Measurements from ENCODE around the gene PKN3.
A peak's percentile ranks its signal among the peaks of the same experiment; 100 is the strongest.

PKN3 gene

GRCh38 chr9:128731093-128731492, 28.8 kb downstream of the PKN3 start:
- in situ Hi-C loops (cut with HindIII; ENCODE audit: low sequenced_read_pairs): no loop called here
- TF ChIP-seq CTCF (IDR thresholded peaks at IDR 0.05; ENCODE audit: low read depth, low read length, missing control alignments): no peak
- DNase-seq (ENCODE audit: low read depth): no peak
- no peak overlapping the region for H3K4me3 ChIP-seq (ENCODE audit: low read depth, low read length)

GRCh38 chr9:128731691-128732090, 29.4 kb downstream of the PKN3 start:
- no peak for TF ChIP-seq CTCF (IDR thresholded peaks at IDR 0.05; ENCODE audit: low read depth, low read length, missing control alignments)
- no peak for DNase-seq (ENCODE audit: low read depth)
- no peak overlapping the region for H3K4me3 ChIP-seq (ENCODE audit: low read depth, low read length)
- in situ Hi-C loops (cut with HindIII; ENCODE audit: low sequenced_read_pairs): no loop called here

- no peak overlapping the region for H3K4me3 ChIP-seq (ENCODE audit: low read depth, low read length)
- TF ChIP-seq CTCF (IDR thresholded peaks at IDR 0.05; ENCODE audit: low read depth, low read length, missing control alignments): no peak
- no peak for DNase-seq (ENCODE audit: low read depth)
- in situ Hi-C loops (cut with HindIII; ENCODE audit: low sequenced_read_pairs): no loop called here
Observed at GRCh38 chr9:128732576-128732975, 30.3 kb downstream of the PKN3 start.

- H3K4me3 ChIP-seq (ENCODE audit: low read depth, low read length): no peak overlapping the region
- in situ Hi-C loops (cut with HindIII; ENCODE audit: low sequenced_read_pairs): no loop called here
- peak; percentile 76 for DNase-seq (ENCODE audit: low read depth)
- peak; percentile 89 for TF ChIP-seq CTCF (IDR thresholded peaks at IDR 0.05; ENCODE audit: low read depth, low read length, missing control alignments)
Observed at GRCh38 chr9:128733256-128733655, 31.0 kb downstream of the PKN3 start.

GRCh38 chr9:128735373-128735772, 33.1 kb downstream of the PKN3 start:
- DNase-seq (ENCODE audit: low read depth): no peak
- in situ Hi-C loops (cut with HindIII; ENCODE audit: low sequenced_read_pairs): no loop called here
- no peak for TF ChIP-seq CTCF (IDR thresholded peaks at IDR 0.05; ENCODE audit: low read depth, low read length, missing control alignments)
- no peak overlapping the region for H3K4me3 ChIP-seq (ENCODE audit: low read depth, low read length)

GRCh38 chr9:128742401-128742800, 40.1 kb downstream of the PKN3 start:
- H3K4me3 ChIP-seq (ENCODE audit: low read depth, low read length): no peak overlapping the region
- in situ Hi-C loops (cut with HindIII; ENCODE audit: low sequenced_read_pairs): no loop called here
- no peak for DNase-seq (ENCODE audit: low read depth)
- no peak for TF ChIP-seq CTCF (IDR thresholded peaks at IDR 0.05; ENCODE audit: low read depth, low read length, missing control alignments)

- TF ChIP-seq CTCF (IDR thresholded peaks at IDR 0.05; ENCODE audit: low read depth, low read length, missing control alignments): no peak
- in situ Hi-C loops (cut with HindIII; ENCODE audit: low sequenced_read_pairs): no loop called here
Observed at GRCh38 chr9:128743421-128743820, 41.1 kb downstream of the PKN3 start.

More at GRCh38 chr9:128743421-128743820, 41.1 kb downstream of the PKN3 start:
- DNase-seq (ENCODE audit: low read depth): no peak
- no peak overlapping the region for H3K4me3 ChIP-seq (ENCODE audit: low read depth, low read length)

All from astrocyte of the cerebellum (primary cell).